ENCODE results near the gene WNT9A. TPM values are rescaled to one million over a fixed set of nuclear protein-coding genes. Genes with fewer than 3 reads are reported as not detected.

Gene WNT9A
- total RNA-seq, 1 experiment from 2014 or later, result 1.5 TPM

- Mint-ChIP-seq H3K36me3 (no peaks in the 10 kb centered on the region), H3K27me3 (ENCODE audit: low read depth) (peaks cover 41% of the 10 kb centered on the region), H3K9me3 (peaks cover 9% of the 10 kb centered on the region), H3K4me3 (no peak overlapping the region), H3K4me1 (peaks cover 4% of the 10 kb centered on the region), H3K27ac (no peak overlapping the region)
- CTCF ChIA-PET, result interaction anchor here (0.8 to 2.6 kb wide), 6 partner anchors 35 to 221 kb away, joined by 3 to 21 read pairs (median 4); no protein-coding TSS in a partner anchor
- POLR2A ChIA-PET, result no interaction called here
- no peak for ATAC-seq
- no peak for DNase-seq (ENCODE audit: low spot score)
- TF ChIP-seq, protein P1, sequence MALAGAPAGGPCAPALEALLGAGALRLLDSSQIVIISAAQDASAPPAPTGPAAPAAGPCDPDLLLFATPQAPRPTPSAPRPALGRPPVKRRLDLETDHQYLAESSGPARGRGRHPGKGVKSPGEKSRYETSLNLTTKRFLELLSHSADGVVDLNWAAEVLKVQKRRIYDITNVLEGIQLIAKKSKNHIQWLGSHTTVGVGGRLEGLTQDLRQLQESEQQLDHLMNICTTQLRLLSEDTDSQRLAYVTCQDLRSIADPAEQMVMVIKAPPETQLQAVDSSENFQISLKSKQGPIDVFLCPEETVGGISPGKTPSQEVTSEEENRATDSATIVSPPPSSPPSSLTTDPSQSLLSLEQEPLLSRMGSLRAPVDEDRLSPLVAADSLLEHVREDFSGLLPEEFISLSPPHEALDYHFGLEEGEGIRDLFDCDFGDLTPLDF (CRISPR knock-in tag; IDR thresholded peaks at IDR 0.05), result no peak
- TF ChIP-seq GRHL2 (CRISPR knock-in tag; IDR thresholded peaks at IDR 0.05; ENCODE audit: insufficient replicate concordance, severe bottlenecking) (no peak), FOXP1 (CRISPR knock-in tag; IDR thresholded peaks at IDR 0.05; ENCODE audit: borderline replicate concordance) (no peak)
Observed at GRCh38 chr1:227951624-227952373, 4.1 kb upstream of the WNT9A start.

GRCh38 chr1:227950735-227951346 lies 3.1 kb upstream of the WNT9A start:
- Mint-ChIP-seq H3K9me3 (peaks cover 9% of the 10 kb centered on the region), H3K4me1 (peaks cover 7% of the 10 kb centered on the region), H3K27me3 (ENCODE audit: low read depth) (peaks cover 38% of the 10 kb centered on the region), H3K4me3 (no peak overlapping the region), H3K27ac (no peak overlapping the region), H3K36me3 (no peaks in the 10 kb centered on the region)
- TF ChIP-seq, protein P2, sequence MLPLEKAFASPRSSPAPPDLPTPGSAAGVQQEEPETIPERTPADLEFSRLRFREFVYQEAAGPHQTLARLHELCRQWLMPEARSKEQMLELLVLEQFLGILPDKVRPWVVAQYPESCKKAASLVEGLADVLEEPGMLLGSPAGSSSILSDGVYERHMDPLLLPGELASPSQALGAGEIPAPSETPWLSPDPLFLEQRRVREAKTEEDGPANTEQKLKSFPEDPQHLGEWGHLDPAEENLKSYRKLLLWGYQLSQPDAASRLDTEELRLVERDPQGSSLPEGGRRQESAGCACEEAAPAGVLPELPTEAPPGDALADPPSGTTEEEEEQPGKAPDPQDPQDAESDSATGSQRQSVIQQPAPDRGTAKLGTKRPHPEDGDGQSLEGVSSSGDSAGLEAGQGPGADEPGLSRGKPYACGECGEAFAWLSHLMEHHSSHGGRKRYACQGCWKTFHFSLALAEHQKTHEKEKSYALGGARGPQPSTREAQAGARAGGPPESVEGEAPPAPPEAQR (CRISPR knock-in tag; IDR thresholded peaks at IDR 0.05), result no peak
- TF ChIP-seq IRF2 (CRISPR knock-in tag; IDR thresholded peaks at IDR 0.05; ENCODE audit: borderline replicate concordance, low read depth) (no peak), ESRRA (CRISPR knock-in tag; IDR thresholded peaks at IDR 0.05; ENCODE audit: borderline replicate concordance) (no peak), EMX1 (CRISPR knock-in tag; IDR thresholded peaks at IDR 0.05) (no peak), IRF1 (CRISPR knock-in tag; IDR thresholded peaks at IDR 0.05) (no peak), NR3C1 (CRISPR knock-in tag; conservative IDR thresholded peaks at IDR 0.05; ENCODE audit: low read depth) (no peak), NFE2L1 (CRISPR knock-in tag; IDR thresholded peaks at IDR 0.05) (no peak), ZNF425 (CRISPR knock-in tag; conservative IDR thresholded peaks at IDR 0.05) (no peak), FOXP4 (CRISPR knock-in tag; IDR thresholded peaks at IDR 0.05) (no peak), OVOL2 (CRISPR knock-in tag; IDR thresholded peaks at IDR 0.05; ENCODE audit: borderline replicate concordance) (no peak), ATF1 (CRISPR knock-in tag; IDR thresholded peaks at IDR 0.05) (no peak), HMGA2 (CRISPR knock-in tag; IDR thresholded peaks at IDR 0.05) (no peak)
- TF ChIP-seq, protein P3, sequence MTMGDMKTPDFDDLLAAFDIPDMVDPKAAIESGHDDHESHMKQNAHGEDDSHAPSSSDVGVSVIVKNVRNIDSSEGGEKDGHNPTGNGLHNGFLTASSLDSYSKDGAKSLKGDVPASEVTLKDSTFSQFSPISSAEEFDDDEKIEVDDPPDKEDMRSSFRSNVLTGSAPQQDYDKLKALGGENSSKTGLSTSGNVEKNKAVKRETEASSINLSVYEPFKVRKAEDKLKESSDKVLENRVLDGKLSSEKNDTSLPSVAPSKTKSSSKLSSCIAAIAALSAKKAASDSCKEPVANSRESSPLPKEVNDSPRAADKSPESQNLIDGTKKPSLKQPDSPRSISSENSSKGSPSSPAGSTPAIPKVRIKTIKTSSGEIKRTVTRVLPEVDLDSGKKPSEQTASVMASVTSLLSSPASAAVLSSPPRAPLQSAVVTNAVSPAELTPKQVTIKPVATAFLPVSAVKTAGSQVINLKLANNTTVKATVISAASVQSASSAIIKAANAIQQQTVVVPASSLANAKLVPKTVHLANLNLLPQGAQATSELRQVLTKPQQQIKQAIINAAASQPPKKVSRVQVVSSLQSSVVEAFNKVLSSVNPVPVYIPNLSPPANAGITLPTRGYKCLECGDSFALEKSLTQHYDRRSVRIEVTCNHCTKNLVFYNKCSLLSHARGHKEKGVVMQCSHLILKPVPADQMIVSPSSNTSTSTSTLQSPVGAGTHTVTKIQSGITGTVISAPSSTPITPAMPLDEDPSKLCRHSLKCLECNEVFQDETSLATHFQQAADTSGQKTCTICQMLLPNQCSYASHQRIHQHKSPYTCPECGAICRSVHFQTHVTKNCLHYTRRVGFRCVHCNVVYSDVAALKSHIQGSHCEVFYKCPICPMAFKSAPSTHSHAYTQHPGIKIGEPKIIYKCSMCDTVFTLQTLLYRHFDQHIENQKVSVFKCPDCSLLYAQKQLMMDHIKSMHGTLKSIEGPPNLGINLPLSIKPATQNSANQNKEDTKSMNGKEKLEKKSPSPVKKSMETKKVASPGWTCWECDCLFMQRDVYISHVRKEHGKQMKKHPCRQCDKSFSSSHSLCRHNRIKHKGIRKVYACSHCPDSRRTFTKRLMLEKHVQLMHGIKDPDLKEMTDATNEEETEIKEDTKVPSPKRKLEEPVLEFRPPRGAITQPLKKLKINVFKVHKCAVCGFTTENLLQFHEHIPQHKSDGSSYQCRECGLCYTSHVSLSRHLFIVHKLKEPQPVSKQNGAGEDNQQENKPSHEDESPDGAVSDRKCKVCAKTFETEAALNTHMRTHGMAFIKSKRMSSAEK (CRISPR knock-in tag; IDR thresholded peaks at IDR 0.05; ENCODE audit: borderline replicate concordance), result no peak
- TF ChIP-seq, protein P1 (CRISPR knock-in tag; IDR thresholded peaks at IDR 0.05), result no peak
- TF ChIP-seq, protein P4, sequence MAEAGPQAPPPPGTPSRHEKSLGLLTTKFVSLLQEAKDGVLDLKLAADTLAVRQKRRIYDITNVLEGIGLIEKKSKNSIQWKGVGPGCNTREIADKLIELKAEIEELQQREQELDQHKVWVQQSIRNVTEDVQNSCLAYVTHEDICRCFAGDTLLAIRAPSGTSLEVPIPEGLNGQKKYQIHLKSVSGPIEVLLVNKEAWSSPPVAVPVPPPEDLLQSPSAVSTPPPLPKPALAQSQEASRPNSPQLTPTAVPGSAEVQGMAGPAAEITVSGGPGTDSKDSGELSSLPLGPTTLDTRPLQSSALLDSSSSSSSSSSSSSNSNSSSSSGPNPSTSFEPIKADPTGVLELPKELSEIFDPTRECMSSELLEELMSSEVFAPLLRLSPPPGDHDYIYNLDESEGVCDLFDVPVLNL (CRISPR knock-in tag; IDR thresholded peaks at IDR 0.05; ENCODE audit: borderline replicate concordance, low read depth), result no peak
- ChIA-PET CTCF (interaction anchor here (1.1 to 1.5 kb wide), 3 partner anchors 63 to 220 kb away, joined by 3 to 5 read pairs (median 4); no protein-coding TSS in a partner anchor), POLR2A (no interaction called here)
- DNase-seq (ENCODE audit: low spot score), result no peak
- no peak for ATAC-seq
